GM18868 (cell line): ENCODE data around the gene IRF2BP2.

ENCODE experiments used
- ATAC-seq: cut with Tn5 transposase; IDR thresholded peaks from one replicate; pipeline ENCODE4 v1.9.1; 2021; ENCODE audit warnings: mild to moderate bottlenecking, moderate library complexity; ENCODE audit not compliant: unreplicated experiment

IRF2BP2 gene

GRCh38 chr1:234614081-234614489 lies 4.1 kb upstream of the IRF2BP2 start:
- ATAC-seq = no peak

DNA sequence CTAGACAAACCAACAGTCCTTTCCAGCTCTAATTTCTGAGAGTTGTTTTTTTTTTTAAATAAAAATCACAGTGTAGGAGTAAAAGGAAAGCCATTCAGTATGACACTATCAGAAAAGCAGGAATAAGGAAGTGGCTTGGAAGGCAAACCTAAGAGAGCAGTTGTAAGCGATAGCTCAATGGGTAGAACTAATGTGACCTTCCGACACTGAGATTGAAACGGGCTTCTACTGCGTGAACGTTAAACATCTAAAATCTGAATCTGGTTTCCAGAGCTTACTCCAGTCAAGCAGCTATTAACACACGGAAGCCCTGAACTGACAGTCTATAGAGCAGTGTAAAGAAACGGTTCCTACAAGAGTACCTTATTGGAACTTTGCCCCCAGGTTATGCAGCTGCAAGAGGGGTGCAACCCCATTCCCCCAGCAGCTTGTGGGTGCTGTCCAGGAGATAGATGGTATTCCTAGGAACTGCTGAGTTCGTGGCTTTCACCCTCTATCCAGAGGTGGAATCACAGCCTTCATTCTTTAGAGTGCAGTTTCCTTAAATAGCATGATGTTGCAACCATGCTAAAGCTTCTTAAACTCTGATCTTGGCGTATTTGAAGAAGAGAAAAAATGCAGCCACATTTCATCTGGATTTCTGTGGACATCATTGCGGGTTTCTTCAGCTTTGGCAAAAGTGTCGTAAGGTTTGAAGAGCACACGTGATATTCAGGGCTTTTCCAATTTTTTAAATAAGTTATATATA lies 3.3 kb upstream of the IRF2BP2 start:
- no peak for ATAC-seq

DNA sequence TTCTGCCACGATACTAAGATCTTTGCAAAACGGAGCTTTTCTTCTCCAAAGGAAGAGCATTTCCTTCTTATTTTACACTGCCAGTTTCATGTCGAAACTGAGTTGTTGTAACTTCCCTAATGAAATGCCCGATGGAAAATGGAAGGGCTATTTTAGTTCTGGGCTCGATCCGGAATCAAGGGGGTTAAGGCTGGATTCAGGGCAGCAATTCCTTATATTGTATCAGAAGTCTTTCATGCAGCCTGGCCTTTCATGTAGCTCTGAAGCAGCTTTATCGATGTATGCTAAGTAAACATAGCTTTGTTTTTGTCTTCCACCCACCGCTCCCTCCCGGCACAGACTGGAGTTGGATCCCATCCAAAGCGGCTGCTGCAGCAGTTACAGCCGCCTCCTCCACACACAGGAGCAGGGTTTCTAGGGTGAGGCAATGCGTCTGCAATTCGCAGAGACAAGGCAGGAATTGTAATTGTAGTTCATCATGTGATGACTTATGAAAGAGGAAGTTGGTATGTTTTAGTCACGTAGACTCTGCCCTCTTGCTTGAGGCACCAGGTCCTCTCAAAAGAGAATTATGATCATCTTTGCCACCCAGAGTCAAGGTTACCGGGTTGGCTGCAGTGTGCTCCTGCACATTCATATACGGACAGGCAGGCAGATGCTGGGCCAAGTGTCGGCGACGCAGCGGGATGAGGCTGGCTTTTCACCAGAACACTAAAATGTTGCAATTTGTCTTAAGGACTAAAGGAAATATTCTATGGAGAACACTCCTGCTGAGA lies 2.6 kb upstream of the IRF2BP2 start:
- peak; percentile 40 for ATAC-seq

- no peak for ATAC-seq
Measured at GRCh38 chr1:234611847-234612351, 1.9 kb upstream of the IRF2BP2 start.

DNA sequence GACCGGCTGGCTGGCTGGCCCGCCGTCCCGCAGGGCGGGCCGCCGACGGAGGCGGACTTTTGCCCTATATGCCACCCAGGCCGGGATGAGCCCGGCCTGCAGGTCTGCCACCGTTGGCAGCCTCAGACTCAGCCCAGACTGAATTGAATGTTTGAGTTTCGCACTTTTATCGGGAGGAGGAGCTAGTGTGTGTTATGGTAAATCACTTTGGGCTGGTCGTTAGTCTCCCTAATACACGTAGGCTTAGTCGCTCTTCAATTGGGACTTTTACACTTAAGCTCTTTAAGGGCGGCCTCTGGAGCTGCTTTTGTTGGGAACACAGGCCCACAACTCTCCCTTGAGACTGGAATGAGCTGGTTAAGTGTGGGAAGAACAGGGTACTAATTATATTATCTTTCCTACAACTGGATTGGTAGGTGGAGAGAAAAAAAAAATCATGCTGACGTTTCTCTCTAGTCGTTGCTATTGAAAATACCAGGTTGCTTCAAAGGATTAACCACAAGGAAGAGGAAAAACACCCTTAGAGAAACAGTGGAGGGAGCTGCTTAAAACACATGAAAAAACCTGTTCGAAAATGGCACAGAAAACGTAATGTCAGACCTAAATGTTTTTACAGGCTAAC lies 1.4 kb upstream of the IRF2BP2 start:
- ATAC-seq = peak; percentile 27

- peak; percentile 43 for ATAC-seq
Measured at GRCh38 chr1:234610666-234611224, 767 bp upstream of the IRF2BP2 start.

- ATAC-seq = no peak
Measured at GRCh38 chr1:234609691-234610042, 311 bp downstream of the IRF2BP2 start.

DNA sequence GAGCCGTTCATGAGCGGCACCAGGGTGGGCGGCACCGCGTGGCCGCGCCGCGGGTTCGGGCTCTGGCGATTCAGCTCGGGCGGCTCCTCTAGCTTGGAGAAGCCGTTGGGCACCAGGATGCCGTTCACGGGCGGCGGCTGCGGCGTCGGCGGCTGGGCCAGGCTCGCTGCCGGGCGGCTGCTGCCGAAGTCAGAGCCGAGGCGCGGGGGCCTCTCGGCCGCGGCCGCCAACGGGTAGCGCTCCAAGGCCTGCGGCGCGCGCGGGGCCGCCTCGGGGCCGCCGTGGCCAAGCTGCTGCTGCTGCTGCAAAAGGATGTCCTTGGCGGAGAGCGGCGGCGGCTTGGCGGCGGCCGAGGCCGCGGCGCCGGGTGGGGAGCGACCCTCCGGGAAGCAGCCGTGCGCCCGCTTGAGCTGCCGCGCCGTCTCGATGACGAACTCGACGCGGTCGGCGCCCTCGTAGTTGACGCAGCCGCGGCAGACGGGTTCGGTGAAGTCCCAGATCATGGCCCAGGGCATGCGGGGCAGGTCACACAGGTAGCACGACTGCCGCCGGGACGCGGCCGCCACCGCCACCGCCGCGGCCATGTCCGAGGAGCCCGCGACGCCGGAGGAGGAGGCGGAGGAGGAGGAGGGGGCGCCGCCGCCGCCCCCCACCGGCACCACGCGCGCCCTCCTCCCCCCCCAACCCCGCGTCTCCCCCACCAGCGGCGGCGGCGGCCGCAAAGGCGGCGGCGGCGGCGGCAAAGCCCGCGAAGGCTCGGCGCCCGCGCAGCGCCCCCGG lies 877 bp downstream of the IRF2BP2 start:
- no peak for ATAC-seq

- ATAC-seq = peak; percentile 15
Measured at GRCh38 chr1:234608025-234608910, 1.7 kb downstream of the IRF2BP2 start.

- no peak for ATAC-seq
Measured at GRCh38 chr1:234607109-234608024, 2.6 kb downstream of the IRF2BP2 start.

GRCh38 chr1:234606784-234607108 lies 3.2 kb downstream of the IRF2BP2 start:
- no peak for ATAC-seq

DNA sequence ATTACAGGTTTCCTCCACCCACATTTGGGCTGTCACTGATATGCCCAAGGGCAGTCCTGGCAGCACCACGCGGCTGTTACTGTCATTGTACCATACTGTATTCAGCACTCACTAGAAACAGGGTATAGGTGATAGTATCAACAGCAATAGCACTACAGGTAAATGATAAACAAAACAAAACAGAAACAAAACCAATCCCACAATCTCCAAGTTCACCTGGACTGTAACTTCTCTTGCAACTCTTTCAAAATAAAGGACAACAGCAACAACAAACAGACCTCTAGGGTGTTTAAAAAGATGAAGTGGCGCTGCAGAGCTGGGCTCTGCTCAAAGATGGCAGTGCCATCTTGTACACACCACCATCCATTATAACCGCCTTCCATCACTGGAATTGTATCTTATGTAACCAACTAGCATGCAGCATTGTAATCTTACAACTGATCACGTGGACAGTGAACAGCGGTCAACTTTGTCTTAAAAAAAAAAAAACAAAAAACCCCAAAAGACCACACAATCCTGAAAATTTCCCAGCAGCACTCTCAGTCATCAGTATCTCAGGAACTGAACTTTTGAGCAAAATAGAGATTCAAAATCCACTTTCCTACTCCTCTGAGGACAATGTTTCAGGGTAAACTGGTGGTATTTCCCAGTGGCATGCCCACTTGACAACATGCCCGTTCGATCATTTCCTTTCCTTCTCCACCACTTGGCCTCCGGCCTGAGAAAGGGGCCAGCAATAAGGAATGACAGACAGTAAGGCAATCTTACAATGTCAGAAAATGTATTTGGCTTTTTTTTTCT lies 3.8 kb downstream of the IRF2BP2 start:
- no peak for ATAC-seq

DNA sequence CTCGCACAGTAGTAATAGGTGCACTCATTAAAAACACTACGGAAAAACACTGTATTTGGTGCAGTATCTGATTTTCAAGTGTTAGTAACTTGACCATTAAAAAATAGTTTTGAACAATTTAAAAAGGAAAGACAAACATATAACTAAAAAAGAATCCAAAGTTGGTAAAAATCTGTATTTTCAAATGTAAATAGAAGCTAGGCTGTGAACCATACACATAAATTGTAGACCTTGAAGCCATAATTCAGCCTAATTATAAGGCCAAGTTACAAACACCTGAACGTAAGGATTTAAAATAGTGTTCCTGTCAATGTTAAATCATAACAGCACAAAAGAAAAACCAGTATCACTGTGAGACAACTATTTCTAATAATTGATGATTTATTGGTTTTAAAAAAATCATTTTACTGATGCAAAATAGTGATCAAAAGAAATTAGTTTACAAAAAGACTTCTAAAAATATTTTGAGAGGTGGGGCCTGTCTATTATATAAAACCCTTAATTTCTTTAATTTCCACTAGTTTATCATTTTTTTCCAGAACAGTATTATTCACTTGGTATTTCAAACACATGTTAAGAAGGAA lies 4.5 kb downstream of the IRF2BP2 start:
- no peak for ATAC-seq

DNA sequence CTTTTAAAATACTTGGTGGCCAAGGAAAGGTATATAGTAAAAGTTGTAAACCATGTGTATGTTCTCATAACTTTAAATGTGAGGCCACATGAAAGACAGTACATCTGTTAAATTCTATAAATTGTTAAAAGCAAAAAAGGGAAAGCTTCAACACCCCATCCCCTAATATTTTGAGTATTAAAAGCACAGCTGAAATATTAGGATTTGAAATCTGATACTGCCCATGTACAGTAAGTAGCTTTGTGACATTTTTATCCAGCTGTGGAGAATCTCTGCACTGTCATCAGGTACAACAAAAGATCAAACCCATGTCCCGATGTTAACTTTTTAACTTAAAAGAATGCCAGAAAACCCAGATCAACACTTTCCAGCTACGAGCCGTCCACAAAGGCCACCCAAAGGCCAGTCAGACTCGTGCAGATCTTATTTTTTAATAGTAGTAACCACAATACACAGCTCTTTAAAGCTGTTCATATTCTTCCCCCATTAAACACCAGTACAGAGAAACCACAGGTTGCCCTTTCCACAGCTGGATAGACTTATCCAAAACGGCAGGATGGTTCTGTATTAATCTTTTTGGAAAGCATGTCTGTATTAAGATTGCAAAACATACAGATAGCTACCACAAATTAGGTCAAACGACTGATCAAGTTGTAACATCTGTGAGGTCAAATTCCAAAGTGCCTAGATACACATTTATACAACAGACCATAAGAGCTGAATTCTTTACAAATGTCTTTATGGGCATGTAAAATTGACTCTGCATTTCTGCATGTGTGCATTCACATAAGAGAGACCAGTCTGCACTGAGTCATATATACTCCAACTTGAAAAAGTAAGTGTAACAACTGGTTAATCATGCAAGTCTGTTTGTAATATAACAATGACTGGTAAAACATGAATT lies 5.2 kb downstream of the IRF2BP2 start:
- ATAC-seq = no peak

DNA sequence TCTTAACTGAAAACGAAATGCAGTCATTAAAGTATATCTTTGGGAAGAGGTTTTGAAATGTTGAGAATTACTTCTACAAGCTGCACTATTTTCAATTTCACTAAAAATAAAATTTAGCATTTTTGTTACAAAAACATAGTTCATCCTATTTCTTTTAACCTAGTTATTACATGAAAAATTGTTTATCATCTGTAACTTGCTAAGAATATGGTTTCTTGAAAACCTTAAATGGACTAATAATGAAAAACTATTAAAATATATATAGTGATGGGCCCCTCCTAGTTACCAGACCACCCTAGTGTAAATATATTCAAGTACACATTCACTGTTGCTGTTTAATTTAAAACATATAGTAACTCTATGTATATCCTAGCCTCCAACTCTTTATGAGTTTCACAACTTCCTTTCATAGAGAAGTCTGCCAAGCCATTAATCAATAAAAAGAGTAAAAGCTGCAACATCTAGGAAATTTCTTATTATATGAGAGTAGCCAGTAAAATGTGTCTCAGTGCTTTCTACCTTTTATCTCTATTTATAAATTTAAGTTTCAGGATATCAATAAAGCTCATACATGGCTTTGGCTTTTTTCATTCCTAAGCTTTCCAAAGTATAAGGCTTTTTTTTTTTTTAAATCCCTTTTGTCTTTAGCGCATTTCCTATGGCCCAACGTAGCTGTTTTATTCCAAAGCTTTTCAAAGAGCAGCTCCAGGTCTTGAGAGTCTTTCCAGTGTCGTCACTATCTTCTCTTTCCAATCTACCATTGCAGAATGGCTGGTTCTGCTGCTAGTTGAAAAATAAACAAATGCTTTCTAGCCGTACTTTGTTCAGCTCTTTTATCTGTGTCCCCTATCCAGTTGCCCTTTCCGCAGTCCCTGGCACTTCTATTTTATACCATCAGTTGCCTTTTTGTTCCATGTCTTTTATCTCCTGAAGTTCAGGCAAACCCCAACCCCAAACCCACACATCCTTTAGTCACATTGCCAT lies 6.5 kb downstream of the IRF2BP2 start:
- no peak for ATAC-seq
